K562 (cell line): ENCODE data around the gene ZNF646. TPM values are rescaled to one million over a fixed set of nuclear protein-coding genes. Genes with fewer than 3 reads are reported as not detected.

Experiments
- AFF1 ChIP-seq, 2 experiments: fragments of 450-650 bp; IDR thresholded peaks; 2 replicates each; pipeline ENCODE4 v1.6.1; 2018; ENCODE audit warnings: mild to moderate bottlenecking in 2 of 2, low read depth in 1 of 2; ENCODE audit not compliant: partially characterized antibody in 2 of 2
- CCNT2 ChIP-seq: IDR thresholded peaks from 2 replicates; pipeline ENCODE4 v1.6.1; 2011; ENCODE audit warnings: borderline replicate concordance, low read depth, mild to moderate bottlenecking, moderate library complexity, mixed read lengths, low read length; ENCODE audit not compliant: insufficient read length; ENCODE audit errors: extremely low read depth
- L3MBTL2 ChIP-seq: fragments of 450-650 bp; IDR thresholded peaks from 2 replicates; pipeline ENCODE4 v1.6.1; 2016; ENCODE audit warnings: mild to moderate bottlenecking, moderate library complexity
- MXD1 ChIP-seq: fragments of 250-450 bp; sonication (Bioruptor Pico); IDR thresholded peaks from 2 replicates; pipeline ENCODE4 v1.8.0; 2021; ENCODE audit warnings: borderline replicate concordance, mild to moderate bottlenecking, moderate library complexity; ENCODE audit not compliant: poor library complexity, severe bottlenecking
- NRF1 ChIP-seq, 2 experiments: fragments of 450-650 bp; IDR thresholded peaks in 1 of 2; conservative IDR thresholded peaks in 1 of 2; 2 replicates each; pipeline ENCODE4 v1.6.1; 2014; ENCODE audit warnings: mild to moderate bottlenecking in 2 of 2
- PHF21A ChIP-seq: fragments of 450-650 bp; IDR thresholded peaks from 2 replicates; pipeline ENCODE4 v1.6.1; 2017; ENCODE audit warnings: low read depth, borderline replicate concordance
- PRMT5 ChIP-seq: sonication (generic); formaldehyde crosslinking; IDR thresholded peaks from 2 replicates; pipeline ENCODE4 v1.5.0; 2020; ENCODE audit warnings: missing genetic modification reagents
- RBM14 ChIP-seq: fragments of 200-400 bp; formaldehyde crosslinking; IDR thresholded peaks from 2 replicates; pipeline ENCODE4 v1.6.1; 2018; ENCODE audit warnings: low read depth, mild to moderate bottlenecking, low read length, moderate library complexity, borderline replicate concordance; ENCODE audit not compliant: insufficient read depth
- RCOR1 ChIP-seq, 2 experiments: IDR thresholded peaks; 2 replicates each; pipeline ENCODE4 v1.6.1; 2012; ENCODE audit warnings: low read depth in 2 of 2, low read length in 2 of 2, borderline replicate concordance in 1 of 2, improper control_type of control experiment in 1 of 2
- SMAD1 ChIP-seq: fragments of 150-350 bp; IDR thresholded peaks from 2 replicates; pipeline ENCODE4 v1.6.1; 2014; ENCODE audit warnings: low read length, low read depth; ENCODE audit not compliant: partially characterized antibody
- TEAD4 ChIP-seq, 2 experiments: sonication (generic) in 1 of 2; formaldehyde crosslinking in 1 of 2; IDR thresholded peaks; 2 replicates each; pipeline versions ENCODE4 v1.6.1 to v1.8.0; 2012 to 2022; ENCODE audit warnings: borderline replicate concordance in 1 of 2, inconsistent platforms in 1 of 2, low read length in 1 of 2, mild to moderate bottlenecking in 1 of 2, missing genetic modification reagents in 1 of 2
- ZKSCAN1 ChIP-seq: fragments of 150-350 bp; IDR thresholded peaks from 2 replicates; pipeline ENCODE4 v1.6.1; 2016; ENCODE audit warnings: low read depth, low read length
- ZNF212 ChIP-seq: fragments of 450-650 bp; formaldehyde crosslinking; IDR thresholded peaks from 2 replicates; pipeline ENCODE4 v1.4.0; 2020; ENCODE audit warnings: mild to moderate bottlenecking
- ZNF512 ChIP-seq: IDR thresholded peaks from 2 replicates; pipeline ENCODE4 v1.6.1; 2016; ENCODE audit warnings: missing genetic modification characterization, missing compliant biosample characterization
- ZNF584 ChIP-seq: fragments of 200-800 bp; sonication (Bioruptor generic); IDR thresholded peaks from 2 replicates; pipeline ENCODE4 v1.6.1; 2016; ENCODE audit warnings: low read depth, mild to moderate bottlenecking, missing genetic modification characterization, missing compliant biosample characterization
- ZNF639 ChIP-seq, 2 experiments: fragments of 200-800 bp in 1 of 2; sonication (Bioruptor generic) in 1 of 2; sonication (generic) in 1 of 2; formaldehyde crosslinking in 1 of 2; IDR thresholded peaks in 1 of 2; conservative IDR thresholded peaks in 1 of 2; 2 replicates each; pipeline versions ENCODE4 v1.5.0 to v1.6.1; 2016 to 2020; ENCODE audit warnings: missing compliant biosample characterization in 1 of 2, missing genetic modification characterization in 1 of 2, missing genetic modification reagents in 1 of 2
- polyA plus RNA-seq, 8 experiments: library from polyadenylated mRNA; depleted of rRNA in 4 of 8; stranded (reverse) in 5 of 8; unstranded in 3 of 8; fragments of >200 nt; fragmentation: Nextera tagmentation in 2 of 8; fragmentation: Illumina TruSeq in 1 of 8; extraction: Ambion mirVana in 2 of 8; extraction: Trizol in 1 of 8; gene quantifications; 2 replicates each; pipeline versions ENCODE4 v1.2.1 to v1.2.3, GENCODE V29; 2011 to 2014; ENCODE audit warnings: inconsistent platforms in 1 of 8, missing spikeins in 1 of 8
- total RNA-seq, 7 experiments: library from RNA; depleted of rRNA in 6 of 7; stranded (reverse); fragments of >200 nt in 6 of 7; fragmentation: Illumina TruSeq in 2 of 7; extraction: Trizol in 2 of 7; gene quantifications; 2 replicates each; pipeline versions ENCODE4 v1.2.1 to v1.2.3, GENCODE V29; 2011 to 2021; ENCODE audit warnings: low replicate concordance in 1 of 7

Gene ZNF646
- total and polyA plus RNA-seq, 9 of the 15 experiments (the other 6 are each of a cell fraction or from before 2014, with no cell fraction given) = 0.08 to 20.6 (median 8.0) TPM

GRCh38 chr16:31073970-31074813 lies at the start of gene ZNF646, which contains the start of gene ZNF668 (continued):
- TF ChIP-seq ZNF212 (CRISPR knock-in tag) (no peak), AFF1 (IDR thresholded peaks at IDR 0.05; ENCODE audit: low read depth in 1 of 2, partially characterized antibody in 2 of 2) (no peak), ZKSCAN1 (no peak), PRMT5 (CRISPR knock-in tag) (no peak), CCNT2 (no peak), MXD1 (CRISPR knock-in tag) (no peak), NRF1 (conservative IDR thresholded peaks at IDR 0.05 in 1 of 2, IDR thresholded peaks at IDR 0.05 in 1 of 2) (peak; percentile 93 to 94), RCOR1 (IDR thresholded peaks at IDR 0.05; ENCODE audit: borderline replicate concordance in 1 of 2, low read depth in 2 of 2, low read length in 2 of 2) (no peak), ZNF584 (CRISPR knock-in tag) (no peak), ZNF639 (CRISPR knock-in tag; conservative IDR thresholded peaks at IDR 0.05 in 1 of 2, IDR thresholded peaks at IDR 0.05 in 1 of 2) (no peak; a peak in 2 of 4 replicates), RBM14 (no peak), TEAD4 (IDR thresholded peaks at IDR 0.05; ENCODE audit: low read length) (no peak), TEAD4 (CRISPR knock-in tag; IDR thresholded peaks at IDR 0.05; ENCODE audit: borderline replicate concordance) (no peak), SMAD1 (peak; percentile 22), ZNF512 (no peak), L3MBTL2 (peak; percentile 56), PHF21A (no peak)
